Activated CD8-positive, alpha-beta memory T cell treated with anti-CD3 and anti-CD28 coated beads, Interleukin-2, amount 50 U/mL, for 4 hours (primary cell): Measurements from ENCODE around the gene GAA.

Experiments
- DNase-seq: peaks from one replicate; pipeline ENCODE4 v3.0.0-alpha.2; 2020

Gene GAA

GRCh38 chr17:80101011-80101945, at the start of gene GAA:
Gene GAA (plus strand): TSS chr17:80101581. CDS start chr17:80104587, 3,006 bp downstream.
- DNase-seq = peak; percentile 91

- no peak for DNase-seq
Measured at GRCh38 chr17:80051681-80052080, 49.7 kb upstream of the GAA start.

- DNase-seq = no peak
Measured at GRCh38 chr17:80053102-80053501, 48.3 kb upstream of the GAA start.

GRCh38 chr17:80055597-80055996, 45.8 kb upstream of the GAA start:
- no peak for DNase-seq

- DNase-seq = no peak
Measured at GRCh38 chr17:80058311-80058955, 42.9 kb upstream of the GAA start.

GRCh38 chr17:80060644-80061043, 40.7 kb upstream of the GAA start:
- no peak for DNase-seq

- DNase-seq = no peak
Measured at GRCh38 chr17:80061421-80061820, 40.0 kb upstream of the GAA start.

- no peak for DNase-seq
Measured at GRCh38 chr17:80063830-80064585, 37.4 kb upstream of the GAA start.

- DNase-seq = no peak
Measured at GRCh38 chr17:80064696-80065095, 36.7 kb upstream of the GAA start.

- DNase-seq = no peak
Measured at GRCh38 chr17:80065478-80066170, 35.8 kb upstream of the GAA start.

GRCh38 chr17:80067393-80067986, 33.9 kb upstream of the GAA start:
- DNase-seq = no peak

GRCh38 chr17:80068301-80069222, 32.8 kb upstream of the GAA start:
- no peak for DNase-seq

- DNase-seq = no peak
Measured at GRCh38 chr17:80070375-80071115, 30.8 kb upstream of the GAA start.

GRCh38 chr17:80071116-80071841, 30.1 kb upstream of the GAA start:
- DNase-seq = no peak

- DNase-seq = no peak
Measured at GRCh38 chr17:80072410-80072809, 29.0 kb upstream of the GAA start.

GRCh38 chr17:80080081-80080480, 21.3 kb upstream of the GAA start:
- no peak for DNase-seq

GRCh38 chr17:80081596-80081995, 19.8 kb upstream of the GAA start:
- no peak for DNase-seq

GRCh38 chr17:80082403-80083135, 18.8 kb upstream of the GAA start:
- DNase-seq = peak; percentile 67

GRCh38 chr17:80083136-80083661, 18.2 kb upstream of the GAA start:
- no peak for DNase-seq
